DMS 273 (cell line): ENCODE measurements around the gene TAOK1.

Source experiments
- DNase-seq: peaks from one replicate; lab custom pipeline; 2025; ENCODE audit not compliant: unreplicated experiment; lab: John Stamatoyannopoulos, UW

The TAOK1 gene

DNA sequence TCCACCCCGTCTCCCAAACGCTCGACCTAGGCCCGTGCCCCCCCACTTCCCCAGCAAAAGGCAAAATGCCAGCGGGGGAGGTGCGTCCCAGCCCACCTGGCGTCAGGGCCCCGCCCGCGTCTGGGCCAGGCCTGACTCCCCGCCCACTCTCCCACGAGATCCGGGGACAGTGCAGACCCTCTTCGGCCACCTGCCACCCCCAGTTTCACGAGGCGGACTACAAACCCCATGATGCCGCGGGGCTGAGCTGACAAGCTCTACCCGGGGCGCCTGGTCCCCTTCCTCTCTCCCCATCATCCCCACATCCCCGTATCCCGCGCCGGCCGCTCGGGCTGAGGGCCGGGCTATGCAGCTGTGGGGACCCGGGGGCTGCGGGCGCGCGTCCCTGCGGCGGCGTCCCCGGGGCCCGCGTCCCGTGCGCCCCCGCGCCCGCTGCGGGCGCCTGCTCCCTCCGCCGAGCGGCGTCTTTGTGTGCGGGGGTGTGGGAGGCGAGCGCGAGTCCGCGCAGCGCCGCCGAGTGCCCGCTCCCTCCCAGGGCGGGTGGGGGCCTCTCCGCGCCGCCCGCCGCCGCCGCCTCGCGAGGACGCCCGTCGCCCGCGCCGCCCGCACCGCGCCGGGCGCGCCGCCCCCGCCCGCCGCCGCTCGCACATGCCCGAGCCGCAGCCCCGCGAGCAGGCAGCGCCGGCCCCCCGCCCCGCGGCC lies 202.8 kb downstream of the TAOK1 start, which contains the start of gene ANKRD13B:
ANKRD13B (plus strand) TSS at position 283 of the 702 bp plus-strand sequence. CDS start 490 bp downstream, outside the sequence.
- DNase-seq = peak; percentile 92

DNA sequence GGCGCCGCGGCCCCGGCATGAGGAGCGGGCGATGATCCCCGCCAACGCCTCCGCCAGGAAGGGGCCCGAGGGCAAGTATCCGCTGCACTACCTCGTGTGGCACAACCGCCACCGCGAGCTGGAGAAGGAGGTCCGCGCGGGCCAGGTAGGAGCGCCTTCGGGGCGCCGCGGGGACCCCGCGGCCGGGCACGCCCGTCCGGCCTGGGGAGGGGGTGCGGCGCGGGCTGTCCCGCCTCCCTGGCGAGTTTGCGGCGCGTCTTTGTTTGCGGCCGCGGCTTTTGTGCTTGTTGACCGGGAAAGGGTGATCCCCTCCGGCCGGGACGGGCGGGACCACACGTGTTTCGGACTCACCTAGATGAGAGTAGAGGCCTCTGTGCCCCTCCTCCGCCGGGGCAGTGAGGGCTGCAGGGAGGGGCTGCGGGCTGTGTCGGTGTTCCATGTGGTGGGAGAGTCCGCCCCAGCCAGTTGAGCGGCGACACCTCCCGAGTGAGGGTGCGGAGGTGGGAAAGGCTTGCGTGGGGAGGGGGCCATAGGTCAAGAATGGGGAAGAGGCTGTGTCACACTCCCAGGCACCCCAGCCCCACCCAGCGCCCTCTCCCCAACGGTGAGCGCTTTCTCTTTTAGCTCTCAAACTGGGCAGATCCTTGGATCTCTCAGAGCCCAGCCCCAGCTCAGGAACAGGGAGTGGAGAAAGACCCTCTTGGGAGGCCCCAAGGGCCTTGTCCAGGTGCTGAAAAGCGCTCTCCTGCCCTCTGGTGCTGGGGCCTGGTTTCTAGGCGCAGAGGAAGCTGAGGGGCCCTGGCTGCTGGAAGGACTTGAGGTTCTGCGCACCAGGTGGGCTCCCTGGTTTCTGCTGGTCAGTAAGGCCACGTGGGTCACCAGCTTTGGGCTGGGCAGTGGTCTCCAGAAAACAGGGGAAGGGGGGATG lies 203.7 kb downstream of the TAOK1 start:
- DNase-seq = peak; percentile 76

- DNase-seq = no peak
Measured at GRCh38 chr17:29594519-29595090, 204.4 kb downstream of the TAOK1 start.

GRCh38 chr17:29595107-29595942 lies 205.2 kb downstream of the TAOK1 start:
- no peak for DNase-seq

GRCh38 chr17:29595943-29596774 lies 206.0 kb downstream of the TAOK1 start:
- DNase-seq = peak; percentile 52

DNA sequence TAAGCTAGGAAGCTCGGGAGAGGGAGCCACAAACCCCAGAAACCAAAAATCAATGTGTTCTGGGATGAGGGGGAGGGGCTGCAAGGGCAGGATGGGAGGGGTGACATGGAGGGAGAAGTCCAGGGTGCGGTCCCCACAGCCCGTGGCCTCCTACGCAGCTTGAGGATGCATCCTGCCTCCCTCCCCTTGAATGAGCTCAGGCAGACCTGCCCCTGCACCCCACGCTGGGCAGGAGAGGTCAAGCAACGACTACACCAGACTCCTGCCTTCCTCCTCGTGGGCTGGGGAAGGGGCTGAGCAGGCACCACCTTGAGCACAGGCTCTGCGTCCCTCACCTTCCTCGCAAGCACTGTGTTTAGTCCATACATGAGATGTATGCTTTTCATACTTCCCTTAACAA lies 206.6 kb downstream of the TAOK1 start:
- DNase-seq = no peak

DNA sequence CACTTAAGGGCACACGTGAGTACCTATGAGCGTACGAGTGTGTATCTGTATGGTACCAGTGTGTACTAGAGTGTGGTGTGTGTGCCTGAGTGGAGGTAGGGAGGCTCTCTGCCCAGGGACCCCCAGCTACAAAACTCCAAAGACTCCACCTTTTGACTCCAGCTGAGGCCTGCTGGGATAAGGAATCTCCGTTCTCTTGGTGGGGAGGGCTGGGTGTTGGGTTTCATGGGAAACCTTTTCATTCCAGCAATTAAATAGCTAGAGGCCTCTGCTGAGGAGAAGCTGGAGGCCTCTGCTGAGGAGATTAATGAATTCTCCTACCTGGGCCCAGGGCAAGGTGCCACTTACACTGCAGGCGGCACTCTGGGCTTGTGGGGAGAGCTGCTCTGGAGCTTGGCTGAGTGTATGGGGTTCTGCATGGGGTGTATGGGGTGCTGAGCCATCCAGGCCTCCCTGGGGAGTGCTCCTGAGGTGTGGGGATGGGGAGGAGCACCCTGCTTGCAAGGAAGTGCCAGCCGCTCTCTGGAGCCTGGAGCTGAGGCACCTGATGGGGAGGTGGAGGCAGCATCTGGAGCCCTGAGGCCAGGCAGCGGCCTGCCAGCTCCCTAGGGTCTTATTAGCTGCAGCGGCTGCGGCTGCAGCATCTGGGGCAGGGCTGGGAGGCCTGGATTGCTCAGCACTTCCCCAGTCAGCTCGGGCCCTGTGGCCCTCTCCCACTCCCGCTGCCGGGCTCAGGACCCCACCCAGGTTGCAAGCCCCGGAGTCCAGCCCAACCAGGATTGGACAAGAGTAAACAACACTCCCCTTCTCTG lies 207.4 kb downstream of the TAOK1 start:
- peak; percentile 90 for DNase-seq
